ENCODE results near the gene OR2D2. TPM values are rescaled to one million over a fixed set of nuclear protein-coding genes. Genes with fewer than 3 reads are reported as not detected.

The OR2D2 gene
- total RNA-seq, 3 donors from 2014 or later (not counting 1 experiment from before 2014, with no cell fraction given): not detected

DNA sequence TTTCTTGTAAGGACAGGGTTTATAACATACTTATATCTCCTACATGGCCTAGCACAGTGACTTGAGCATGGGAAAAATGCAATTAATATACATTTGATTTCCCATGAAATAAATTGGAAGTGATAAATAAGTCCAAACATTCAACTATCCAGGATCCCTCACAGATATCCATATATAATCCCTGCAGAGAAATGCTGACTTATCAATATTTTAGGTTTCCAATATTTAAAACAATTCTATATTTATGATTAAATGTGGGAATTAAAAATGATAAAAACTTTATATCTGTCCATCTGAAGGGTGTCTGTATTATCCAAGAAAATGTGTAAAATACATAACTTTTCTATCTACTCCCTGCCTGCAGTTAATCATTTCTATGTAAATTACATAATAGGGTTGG, 9.5 kb downstream of the OR2D2 start:
- H3K9me3 ChIP-seq (ENCODE audit: control insufficient read depth, insufficient read depth, low read length): no peaks in the 10 kb centered on the region
- TF ChIP-seq, protein P1, sequence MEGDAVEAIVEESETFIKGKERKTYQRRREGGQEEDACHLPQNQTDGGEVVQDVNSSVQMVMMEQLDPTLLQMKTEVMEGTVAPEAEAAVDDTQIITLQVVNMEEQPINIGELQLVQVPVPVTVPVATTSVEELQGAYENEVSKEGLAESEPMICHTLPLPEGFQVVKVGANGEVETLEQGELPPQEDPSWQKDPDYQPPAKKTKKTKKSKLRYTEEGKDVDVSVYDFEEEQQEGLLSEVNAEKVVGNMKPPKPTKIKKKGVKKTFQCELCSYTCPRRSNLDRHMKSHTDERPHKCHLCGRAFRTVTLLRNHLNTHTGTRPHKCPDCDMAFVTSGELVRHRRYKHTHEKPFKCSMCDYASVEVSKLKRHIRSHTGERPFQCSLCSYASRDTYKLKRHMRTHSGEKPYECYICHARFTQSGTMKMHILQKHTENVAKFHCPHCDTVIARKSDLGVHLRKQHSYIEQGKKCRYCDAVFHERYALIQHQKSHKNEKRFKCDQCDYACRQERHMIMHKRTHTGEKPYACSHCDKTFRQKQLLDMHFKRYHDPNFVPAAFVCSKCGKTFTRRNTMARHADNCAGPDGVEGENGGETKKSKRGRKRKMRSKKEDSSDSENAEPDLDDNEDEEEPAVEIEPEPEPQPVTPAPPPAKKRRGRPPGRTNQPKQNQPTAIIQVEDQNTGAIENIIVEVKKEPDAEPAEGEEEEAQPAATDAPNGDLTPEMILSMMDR (IDR thresholded peaks at IDR 0.05): no peak
- ATAC-seq (no peak), DNase-seq (no peak)
- H3K4me3 ChIP-seq (ENCODE audit: low read length): no peak overlapping the region
- intact Hi-C loops (cut with micrococcal nuclease): no loop called here
- H3K9me3 Mint-ChIP-seq: no peaks in the 10 kb centered on the region
- no peaks in the 10 kb centered on the region for H3K4me1 ChIP-seq (ENCODE audit: control insufficient read depth, insufficient read depth, low read length)
- H3K4me1 Mint-ChIP-seq: no peaks in the 10 kb centered on the region
- H3K36me3 Mint-ChIP-seq: no peaks in the 10 kb centered on the region
- no peak overlapping the region for H3K4me3 Mint-ChIP-seq
- H3K27me3 Mint-ChIP-seq (ENCODE audit: low read depth in 2 of 2): peaks cover 12 to 26% of the 10 kb centered on the region in 2 donors
- H3K27ac Mint-ChIP-seq: no peak overlapping the region
- peaks cover 2% of the 10 kb centered on the region for H3K27me3 ChIP-seq (ENCODE audit: control insufficient read depth, insufficient read depth, low read length)
- no peak overlapping the region for H3K27ac ChIP-seq (ENCODE audit: low read length)
- no peaks in the 10 kb centered on the region for H3K36me3 ChIP-seq (ENCODE audit: control insufficient read depth, insufficient read depth, low read length)

DNA sequence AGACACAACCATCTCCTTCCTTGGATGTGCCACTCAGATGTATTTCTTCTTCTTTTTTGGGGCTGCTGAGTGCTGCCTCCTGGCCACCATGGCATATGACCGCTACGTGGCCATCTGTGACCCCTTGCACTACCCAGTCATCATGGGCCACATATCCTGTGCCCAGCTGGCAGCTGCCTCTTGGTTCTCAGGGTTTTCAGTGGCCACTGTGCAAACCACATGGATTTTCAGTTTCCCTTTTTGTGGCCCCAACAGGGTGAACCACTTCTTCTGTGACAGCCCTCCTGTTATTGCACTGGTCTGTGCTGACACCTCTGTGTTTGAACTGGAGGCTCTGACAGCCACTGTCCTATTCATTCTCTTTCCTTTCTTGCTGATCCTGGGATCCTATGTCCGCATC, 15.4 kb downstream of the OR2D2 start:
- Mint-ChIP-seq H3K9me3 (peaks cover 0 to 3% of the 10 kb centered on the region in 2 donors), H3K27me3 (ENCODE audit: low read depth in 2 of 2) (peaks cover 5 to 11% of the 10 kb centered on the region in 2 donors), H3K4me1 (no peaks in the 10 kb centered on the region), H3K36me3 (no peaks in the 10 kb centered on the region), H3K27ac (no peak overlapping the region), H3K4me3 (no peak overlapping the region)
- H3K36me3 ChIP-seq (ENCODE audit: control insufficient read depth, insufficient read depth, low read length): no peaks in the 10 kb centered on the region
- H3K4me1 ChIP-seq (ENCODE audit: control insufficient read depth, insufficient read depth, low read length): no peaks in the 10 kb centered on the region
- WGBS (ENCODE audit: insufficient coverage): 88% methylated on average over 3 of the region's 3 CpGs
- ATAC-seq: no peak
- intact Hi-C loops (cut with micrococcal nuclease): no loop called here
- TF ChIP-seq, protein P1 (IDR thresholded peaks at IDR 0.05): no peak
- H3K9me3 ChIP-seq (ENCODE audit: control insufficient read depth, insufficient read depth, low read length): no peaks in the 10 kb centered on the region
- no peak overlapping the region for H3K4me3 ChIP-seq (ENCODE audit: low read length)
- no peaks in the 10 kb centered on the region for H3K27me3 ChIP-seq (ENCODE audit: control insufficient read depth, insufficient read depth, low read length)
- H3K27ac ChIP-seq (ENCODE audit: low read length): no peak overlapping the region
- no peak for DNase-seq

DNA sequence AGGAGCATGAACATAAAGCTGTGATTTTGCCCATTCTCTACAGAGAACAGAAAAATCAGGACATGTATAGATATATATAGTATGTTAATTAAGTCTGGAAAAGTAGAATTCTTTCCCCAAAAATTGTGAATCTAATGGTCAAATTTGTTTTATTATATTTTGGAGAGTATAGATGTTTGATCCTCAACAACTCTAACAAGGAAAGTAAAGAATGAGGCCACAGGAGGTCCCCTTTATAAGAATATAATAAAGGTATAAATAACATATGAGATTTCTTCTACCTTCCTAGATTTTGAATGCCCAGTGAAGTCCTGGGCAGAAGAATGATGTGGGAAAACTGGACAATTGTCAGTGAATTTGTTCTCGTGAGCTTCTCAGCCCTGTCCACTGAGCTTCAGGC, 16.0 kb downstream of the OR2D2 start, which contains the start of gene OR10A4:
Gene OR10A4, plus strand, starts transcription at position 301 of the 400 bp plus-strand sequence. Its CDS starts 23 bp downstream, at position 324.
- intact Hi-C loops (cut with micrococcal nuclease): no loop called here
- TF ChIP-seq, protein P1 (IDR thresholded peaks at IDR 0.05): no peak
- no peaks in the 10 kb centered on the region for H3K4me1 ChIP-seq (ENCODE audit: control insufficient read depth, insufficient read depth, low read length)
- H3K27me3 Mint-ChIP-seq (ENCODE audit: low read depth in 2 of 2): peaks cover 2 to 7% of the 10 kb centered on the region in 2 donors
- 94% methylated on average over 1 of the region's 1 CpG for WGBS (ENCODE audit: insufficient coverage)
- peaks cover 0 to 3% of the 10 kb centered on the region in 2 donors for H3K9me3 Mint-ChIP-seq
- no peak within 1 kb of the TSS for H3K27ac ChIP-seq (ENCODE audit: low read length)
- H3K4me1 Mint-ChIP-seq: no peaks in the 10 kb centered on the region
- H3K27me3 ChIP-seq (ENCODE audit: control insufficient read depth, insufficient read depth, low read length): no peaks in the 10 kb centered on the region
- no peak for DNase-seq
- H3K36me3 Mint-ChIP-seq: no peaks in the 10 kb centered on the region
- no peaks in the 10 kb centered on the region for H3K36me3 ChIP-seq (ENCODE audit: control insufficient read depth, insufficient read depth, low read length)
- no peak within 1 kb of the TSS for H3K27ac Mint-ChIP-seq
- no peak within 1 kb of the TSS for H3K4me3 ChIP-seq (ENCODE audit: low read length)
- no peak within 1 kb of the TSS for H3K4me3 Mint-ChIP-seq
- no peaks in the 10 kb centered on the region for H3K9me3 ChIP-seq (ENCODE audit: control insufficient read depth, insufficient read depth, low read length)
- ATAC-seq: no peak

DNA sequence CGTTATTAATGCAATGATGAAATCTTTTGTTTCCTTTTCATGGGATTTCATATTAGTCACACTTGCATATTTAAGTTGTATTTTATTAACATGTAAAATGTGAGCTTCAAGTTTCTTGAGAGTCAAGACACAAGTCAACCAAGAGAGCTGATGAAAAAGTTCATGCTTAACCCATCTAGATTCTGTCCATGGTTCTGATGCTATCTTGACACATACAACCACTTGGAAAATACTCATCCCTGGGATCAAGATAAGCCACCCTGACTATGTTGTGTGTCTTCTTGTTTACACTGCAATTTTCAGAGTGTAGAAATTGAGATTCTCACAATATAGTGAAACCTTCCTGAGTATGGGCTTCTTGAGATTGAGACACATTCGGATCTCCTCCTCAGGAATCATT, 16.5 kb downstream of the OR2D2 start:
- H3K36me3 Mint-ChIP-seq: no peaks in the 10 kb centered on the region
- no peak overlapping the region for H3K4me3 Mint-ChIP-seq
- peaks cover 0 to 3% of the 10 kb centered on the region in 2 donors for H3K9me3 Mint-ChIP-seq
- no peaks in the 10 kb centered on the region for H3K4me1 Mint-ChIP-seq
- H3K36me3 ChIP-seq (ENCODE audit: control insufficient read depth, insufficient read depth, low read length): no peaks in the 10 kb centered on the region
- H3K27ac Mint-ChIP-seq: no peak overlapping the region
- ATAC-seq: no peak
- TF ChIP-seq, protein P1 (IDR thresholded peaks at IDR 0.05): no peak
- H3K4me1 ChIP-seq (ENCODE audit: control insufficient read depth, insufficient read depth, low read length): no peaks in the 10 kb centered on the region
- intact Hi-C loops (cut with micrococcal nuclease): no loop called here
- 100% methylated on average over 1 of the region's 2 CpGs for WGBS (ENCODE audit: insufficient coverage)
- no peaks in the 10 kb centered on the region for H3K9me3 ChIP-seq (ENCODE audit: control insufficient read depth, insufficient read depth, low read length)
- no peak overlapping the region for H3K4me3 ChIP-seq (ENCODE audit: low read length)
- H3K27me3 ChIP-seq (ENCODE audit: control insufficient read depth, insufficient read depth, low read length): no peaks in the 10 kb centered on the region
- peaks cover 2 to 7% of the 10 kb centered on the region in 2 donors for H3K27me3 Mint-ChIP-seq (ENCODE audit: low read depth in 2 of 2)
- DNase-seq: no peak
- H3K27ac ChIP-seq (ENCODE audit: low read length): no peak overlapping the region
